Measurements from ENCODE around the gene LMO4.

LMO4 gene

DNA sequence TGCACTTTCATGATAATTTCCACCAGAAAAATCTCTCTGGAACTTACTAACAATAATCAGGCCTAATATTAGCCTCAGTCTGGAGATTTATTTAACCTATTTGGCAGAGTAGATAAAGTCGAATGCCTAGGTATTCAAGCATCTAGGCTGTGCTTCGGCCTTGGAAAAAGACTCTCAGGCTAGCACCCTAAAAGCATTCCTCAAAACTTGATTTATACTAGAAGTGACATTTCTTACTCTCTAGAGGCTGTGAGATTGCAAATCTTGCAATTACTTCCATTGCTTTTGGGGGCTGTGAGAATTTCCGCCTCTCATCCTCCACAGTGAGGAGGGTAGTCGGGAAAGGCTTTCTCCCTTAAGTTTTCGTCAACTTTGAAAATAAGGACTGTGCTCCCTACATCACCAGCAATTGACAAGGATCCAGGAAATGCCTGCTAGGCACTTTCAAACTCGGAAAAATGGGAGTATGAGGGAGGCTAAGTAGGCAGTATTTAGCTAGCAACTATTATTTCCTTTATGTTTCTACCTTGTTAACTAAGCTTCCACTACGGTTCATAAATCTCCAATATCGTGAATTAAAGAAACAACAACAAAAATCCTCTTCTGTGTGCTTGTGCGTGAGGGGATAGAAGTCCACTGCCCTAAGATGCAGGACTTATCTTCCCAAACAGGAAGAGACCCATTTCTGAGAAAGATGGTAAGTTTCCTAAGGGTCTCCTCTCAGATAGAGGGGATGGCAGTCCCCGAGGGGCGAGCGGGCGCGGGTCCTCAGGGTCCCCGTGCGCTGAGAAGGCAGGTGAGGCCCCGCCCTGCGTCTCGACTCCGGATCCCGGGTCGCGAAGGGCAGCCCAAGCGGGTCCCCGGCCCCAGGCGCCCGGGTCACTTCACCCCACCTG lies 1.1 kb upstream of the LMO4 start:
- H3K27ac ChIP-seq (ENCODE audit: low read depth, low read length), result peak overlapping the region; percentile 89
- peaks cover 4 to 37% (median 32%) of the 10 kb centered on the region in 5 donors for H3K4me1 ChIP-seq (ENCODE audit: control insufficient read depth in 5 of 5, insufficient read depth in 5 of 5, low read length in 5 of 5)
- H3K9ac ChIP-seq (ENCODE audit: low read length in 5 of 5), result peak overlapping the region; percentile 57 to 97 (median 93)
- H3K9me3 ChIP-seq (ENCODE audit: control insufficient read depth in 5 of 5, low read length in 5 of 5), result no peaks in the 10 kb centered on the region
- peak overlapping the region; percentile 64 to 88 (median 76) for H3K4me3 ChIP-seq (ENCODE audit: low read depth in 1 of 5, low read length in 5 of 5)
- no peaks in the 10 kb centered on the region for H3K27me3 ChIP-seq (ENCODE audit: control insufficient read depth in 5 of 5, insufficient read depth in 4 of 5, low read length in 5 of 5)
- H3K36me3 ChIP-seq (ENCODE audit: control insufficient read depth in 5 of 5, insufficient read depth in 5 of 5, low read length in 5 of 5), result no peaks in the 10 kb centered on the region

DNA sequence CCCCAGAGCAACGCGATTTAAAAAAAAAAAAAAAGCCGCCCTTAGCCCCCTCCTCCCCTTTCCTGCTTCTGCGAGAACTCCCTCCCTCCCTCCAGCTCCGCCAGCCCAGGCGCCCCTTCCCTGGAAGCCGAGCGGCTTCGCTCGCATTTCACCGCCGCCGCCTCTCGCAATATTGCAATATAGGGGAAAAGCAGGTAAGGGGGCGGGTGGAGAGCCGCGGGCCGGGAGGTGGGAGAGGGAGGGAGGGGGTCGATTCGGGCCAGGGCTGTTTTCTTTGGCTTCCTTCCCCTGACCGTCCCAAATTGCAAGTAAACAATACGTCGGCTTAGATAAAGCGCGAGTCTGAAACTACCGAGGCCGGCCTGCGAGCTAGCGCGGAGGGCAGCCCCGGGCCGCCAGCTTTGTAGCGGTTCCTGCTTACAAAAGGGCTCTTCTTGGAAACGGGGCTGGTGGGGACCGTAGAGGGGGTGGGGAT lies 408 bp downstream of the LMO4 start:
- Histone ChIP-seq H3K27me3 (ENCODE audit: control insufficient read depth in 5 of 5, insufficient read depth in 4 of 5, low read length in 5 of 5) (no peaks in the 10 kb centered on the region), H3K27ac (ENCODE audit: low read depth, low read length) (peak overlapping the region; percentile 91)

DNA sequence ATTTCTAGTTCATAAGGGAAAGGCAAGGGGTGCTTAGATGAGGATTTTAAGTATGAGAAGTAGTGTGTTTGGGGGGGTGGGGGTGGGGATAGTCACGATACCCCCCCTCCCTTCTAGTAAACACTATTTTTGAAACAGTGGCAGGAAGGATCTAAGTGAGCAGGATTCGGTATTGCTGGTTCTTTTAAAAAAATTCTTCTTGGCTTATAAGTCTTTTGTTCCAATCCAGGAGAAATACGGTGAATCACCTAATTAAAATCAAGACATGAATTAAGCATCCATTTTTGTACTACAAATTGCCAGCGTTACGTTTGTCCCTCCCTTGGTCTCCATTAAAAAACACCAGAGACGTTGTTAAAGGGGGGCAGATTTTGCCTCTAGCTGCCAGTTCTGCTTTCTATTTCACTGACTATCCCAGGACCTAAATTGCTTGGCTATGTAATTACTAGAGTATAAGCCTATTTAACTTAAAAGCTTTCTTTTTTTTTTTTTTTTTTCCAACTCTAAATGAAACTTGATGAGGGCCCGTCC lies 911 bp downstream of the LMO4 start:
- H3K36me3 ChIP-seq (ENCODE audit: control insufficient read depth in 5 of 5, insufficient read depth in 5 of 5, low read length in 5 of 5), result no peaks in the 10 kb centered on the region
- no peaks in the 10 kb centered on the region for H3K9me3 ChIP-seq (ENCODE audit: control insufficient read depth in 5 of 5, low read length in 5 of 5)
- peaks cover 8 to 54% (median 51%) of the 10 kb centered on the region in 5 donors for H3K4me1 ChIP-seq (ENCODE audit: control insufficient read depth in 5 of 5, insufficient read depth in 5 of 5, low read length in 5 of 5)
- H3K9ac ChIP-seq (ENCODE audit: low read length in 5 of 5), result peak overlapping the region; percentile 65 to 85 (median 81)
- H3K27me3 ChIP-seq (ENCODE audit: control insufficient read depth in 5 of 5, insufficient read depth in 4 of 5, low read length in 5 of 5), result no peaks in the 10 kb centered on the region
- peak overlapping the region; percentile 91 for H3K27ac ChIP-seq (ENCODE audit: low read depth, low read length)
- H3K4me3 ChIP-seq (ENCODE audit: low read depth in 1 of 5, low read length in 5 of 5), result peak overlapping the region; percentile 76 to 93 (median 88)

More for the DNA sequence above, 408 bp downstream of the LMO4 start:
- Histone ChIP-seq H3K4me1 (ENCODE audit: control insufficient read depth in 5 of 5, insufficient read depth in 5 of 5, low read length in 5 of 5) (peaks cover 7 to 49% (median 46%) of the 10 kb centered on the region in 5 donors), H3K4me3 (ENCODE audit: low read depth in 1 of 5, low read length in 5 of 5) (peak overlapping the region; percentile 76 to 93 (median 88)), H3K36me3 (ENCODE audit: control insufficient read depth in 5 of 5, insufficient read depth in 5 of 5, low read length in 5 of 5) (no peaks in the 10 kb centered on the region), H3K9ac (ENCODE audit: low read length in 5 of 5) (peak overlapping the region; percentile 65 to 85 (median 81)), H3K9me3 (ENCODE audit: control insufficient read depth in 5 of 5, low read length in 5 of 5) (no peaks in the 10 kb centered on the region)

DNA sequence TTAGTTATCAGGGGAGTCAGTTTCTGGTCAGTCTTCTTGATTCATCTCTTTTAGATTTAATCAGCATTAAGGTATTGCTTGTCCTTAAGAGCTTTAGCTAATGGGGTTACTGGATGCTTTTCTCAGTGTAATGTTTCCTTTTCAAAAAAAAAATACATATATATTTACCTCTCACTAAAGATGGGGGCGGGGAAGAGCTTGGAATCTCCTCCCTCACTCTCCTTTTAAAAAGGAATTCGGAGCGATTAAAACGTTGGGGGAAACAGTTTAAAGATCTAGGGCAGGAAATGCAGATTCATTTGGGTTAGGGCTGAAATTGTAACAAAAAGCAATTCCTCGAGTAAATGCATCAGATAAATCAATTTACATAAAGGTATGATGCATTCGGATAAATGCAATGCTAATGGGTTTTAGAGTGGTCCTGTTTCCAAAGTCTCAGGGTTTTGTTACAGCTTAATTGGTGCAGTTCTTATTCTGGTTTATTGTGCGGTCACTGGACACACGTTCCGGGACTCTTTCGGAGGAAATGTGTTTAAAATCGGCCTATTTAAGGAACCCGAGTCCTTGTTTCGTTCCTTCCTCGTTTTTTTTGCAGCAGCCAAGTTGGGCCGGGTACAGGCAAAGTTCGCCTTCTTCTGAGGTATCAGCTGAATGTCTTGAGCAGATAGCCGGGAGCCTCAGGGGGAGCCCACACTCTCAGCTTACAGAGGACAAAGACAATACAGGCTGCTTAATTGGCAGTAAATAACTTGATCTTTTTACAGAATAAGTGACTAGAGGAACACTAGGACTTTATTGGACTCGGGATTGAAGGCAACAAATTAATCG lies 1.6 kb downstream of the LMO4 start:
- Histone ChIP-seq H3K36me3 (ENCODE audit: control insufficient read depth in 5 of 5, insufficient read depth in 5 of 5, low read length in 5 of 5) (no peaks in the 10 kb centered on the region), H3K9me3 (ENCODE audit: control insufficient read depth in 5 of 5, low read length in 5 of 5) (no peaks in the 10 kb centered on the region), H3K4me1 (ENCODE audit: control insufficient read depth in 5 of 5, insufficient read depth in 5 of 5, low read length in 5 of 5) (peaks cover 8 to 56% (median 53%) of the 10 kb centered on the region in 5 donors), H3K27me3 (ENCODE audit: control insufficient read depth in 5 of 5, insufficient read depth in 4 of 5, low read length in 5 of 5) (no peaks in the 10 kb centered on the region), H3K27ac (ENCODE audit: low read depth, low read length) (peak overlapping the region; percentile 91), H3K9ac (ENCODE audit: low read length in 5 of 5) (peak overlapping the region; percentile 65 to 85 (median 81)), H3K4me3 (ENCODE audit: low read depth in 1 of 5, low read length in 5 of 5) (peak overlapping the region; percentile 76 to 93 (median 88))

DNA sequence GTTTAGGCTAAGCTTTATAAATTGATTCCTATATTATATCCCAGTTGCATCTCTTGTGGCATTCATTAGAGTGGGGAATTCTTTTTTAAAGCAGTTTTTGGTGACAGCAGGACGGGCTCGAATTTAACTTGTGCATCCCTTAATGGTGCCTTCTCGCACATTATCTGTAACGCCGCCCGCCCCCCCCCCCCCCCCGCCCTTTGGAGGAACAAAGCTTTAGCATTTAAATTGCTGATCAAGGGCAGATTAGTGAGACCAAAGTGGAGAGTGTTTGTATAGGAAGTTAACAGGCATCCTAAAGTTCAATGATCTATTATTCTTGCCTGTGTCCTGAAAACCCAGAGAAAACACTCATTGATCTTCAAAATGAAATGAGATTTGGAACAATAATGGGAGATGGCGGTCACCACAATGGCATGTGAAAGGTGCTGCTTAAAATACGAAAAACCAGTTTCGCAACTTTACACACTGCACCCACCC lies 2.2 kb downstream of the LMO4 start:
- H3K36me3 ChIP-seq (ENCODE audit: control insufficient read depth in 5 of 5, insufficient read depth in 5 of 5, low read length in 5 of 5), result no peaks in the 10 kb centered on the region
- H3K9me3 ChIP-seq (ENCODE audit: control insufficient read depth in 5 of 5, low read length in 5 of 5), result no peaks in the 10 kb centered on the region
- H3K4me3 ChIP-seq (ENCODE audit: low read depth in 1 of 5, low read length in 5 of 5), result peak overlapping the region; percentile 76 to 93 (median 88)
- peak overlapping the region; percentile 91 for H3K27ac ChIP-seq (ENCODE audit: low read depth, low read length)
- no peaks in the 10 kb centered on the region for H3K27me3 ChIP-seq (ENCODE audit: control insufficient read depth in 5 of 5, insufficient read depth in 4 of 5, low read length in 5 of 5)
- peaks cover 8 to 60% (median 58%) of the 10 kb centered on the region in 5 donors for H3K4me1 ChIP-seq (ENCODE audit: control insufficient read depth in 5 of 5, insufficient read depth in 5 of 5, low read length in 5 of 5)
- peak overlapping the region in 4 of 5 donors; percentile 65 to 85 (median 82) for H3K9ac ChIP-seq (ENCODE audit: low read length in 5 of 5)

DNA sequence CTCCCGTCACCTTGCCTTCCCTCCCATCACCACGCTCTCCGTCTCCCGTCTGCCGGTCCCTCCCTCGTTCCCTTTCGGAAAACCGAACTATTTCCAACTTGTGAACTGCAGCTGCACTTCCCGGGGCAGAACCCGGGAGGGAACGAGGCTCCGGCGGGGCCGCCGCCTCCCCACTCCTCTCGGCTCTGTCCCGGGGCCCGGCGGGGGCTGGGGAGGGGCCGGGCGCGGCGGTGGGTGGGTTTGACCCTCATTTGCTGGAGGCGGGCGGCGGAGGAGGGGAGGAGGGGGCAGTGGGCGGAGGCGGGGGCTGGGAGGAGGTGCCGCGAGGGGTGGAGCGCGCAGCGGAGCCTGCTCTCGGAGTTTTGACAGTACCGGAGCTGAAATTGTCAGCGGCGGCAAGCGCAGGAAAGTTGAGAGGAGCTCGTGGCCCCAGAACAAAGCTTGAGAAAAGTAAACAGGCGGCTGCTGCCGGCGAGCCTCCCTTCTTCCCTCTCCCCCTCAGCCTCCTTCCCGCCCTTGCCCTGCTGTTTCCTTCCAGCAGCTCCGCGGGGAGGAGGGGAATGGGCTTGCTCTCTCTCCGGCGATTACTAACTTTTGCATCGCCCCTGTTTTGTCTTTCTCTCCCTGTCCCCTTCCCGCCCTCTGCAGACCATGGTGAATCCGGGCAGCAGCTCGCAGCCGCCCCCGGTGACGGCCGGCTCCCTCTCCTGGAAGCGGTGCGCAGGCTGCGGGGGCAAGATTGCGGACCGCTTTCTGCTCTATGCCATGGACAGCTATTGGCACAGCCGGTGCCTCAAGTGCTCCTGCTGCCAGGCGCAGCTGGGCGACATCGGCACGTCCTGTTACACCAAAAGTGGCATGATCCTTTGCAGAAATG lies 2.9 kb downstream of the LMO4 start:
- no peaks in the 10 kb centered on the region for H3K36me3 ChIP-seq (ENCODE audit: control insufficient read depth in 5 of 5, insufficient read depth in 5 of 5, low read length in 5 of 5)
- H3K27ac ChIP-seq (ENCODE audit: low read depth, low read length), result peak overlapping the region; percentile 73
- H3K4me1 ChIP-seq (ENCODE audit: control insufficient read depth in 5 of 5, insufficient read depth in 5 of 5, low read length in 5 of 5), result peaks cover 10 to 67% (median 65%) of the 10 kb centered on the region in 5 donors
- H3K27me3 ChIP-seq (ENCODE audit: control insufficient read depth in 5 of 5, insufficient read depth in 4 of 5, low read length in 5 of 5), result no peaks in the 10 kb centered on the region
- H3K9ac ChIP-seq (ENCODE audit: low read length in 5 of 5), result peak overlapping the region in 4 of 5 donors; percentile 56 to 80 (median 74)
- no peaks in the 10 kb centered on the region for H3K9me3 ChIP-seq (ENCODE audit: control insufficient read depth in 5 of 5, low read length in 5 of 5)
- H3K4me3 ChIP-seq (ENCODE audit: low read depth in 1 of 5, low read length in 5 of 5), result peak overlapping the region; percentile 85 to 95 (median 89)

DNA sequence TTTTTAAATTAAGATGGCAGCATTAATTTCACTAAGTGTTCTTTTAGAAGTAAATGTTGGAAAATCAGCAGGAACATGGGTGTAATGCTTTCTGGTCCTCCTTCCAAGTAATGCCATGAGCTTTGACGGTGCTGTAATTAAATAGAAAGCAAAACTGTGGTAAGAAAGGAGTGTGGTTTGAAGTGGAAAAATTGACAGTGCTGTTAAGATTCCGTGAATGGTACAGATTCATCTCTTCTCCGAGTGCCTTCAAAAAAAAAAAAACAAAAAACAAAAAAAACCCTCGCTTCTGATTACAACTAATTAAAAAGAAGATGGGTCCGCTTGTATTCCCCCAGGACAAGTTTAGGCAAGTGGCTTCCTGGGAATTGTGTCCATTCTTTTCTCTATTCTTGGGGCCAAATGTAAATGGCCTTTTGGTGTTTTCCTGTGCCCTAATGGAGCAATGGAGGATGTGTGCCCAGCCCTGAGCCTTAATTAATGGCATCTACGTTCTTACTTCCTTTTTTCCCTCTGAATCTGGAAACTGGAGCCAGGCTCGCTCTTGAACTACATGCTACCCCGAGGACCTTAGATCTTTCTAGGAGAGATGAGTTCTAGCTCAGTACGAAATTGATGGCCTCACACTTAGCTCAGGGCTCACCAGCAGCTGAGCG lies 5.1 kb downstream of the LMO4 start:
- Histone ChIP-seq H3K9ac (ENCODE audit: low read length in 5 of 5) (peak overlapping the region in 2 of 5 donors; percentile 20 to 70), H3K27me3 (ENCODE audit: control insufficient read depth in 5 of 5, insufficient read depth in 4 of 5, low read length in 5 of 5) (no peaks in the 10 kb centered on the region), H3K4me1 (ENCODE audit: control insufficient read depth in 5 of 5, insufficient read depth in 5 of 5, low read length in 5 of 5) (peaks cover 10 to 72% (median 66%) of the 10 kb centered on the region in 5 donors), H3K9me3 (ENCODE audit: control insufficient read depth in 5 of 5, low read length in 5 of 5) (no peaks in the 10 kb centered on the region), H3K4me3 (ENCODE audit: low read depth in 1 of 5, low read length in 5 of 5) (peak overlapping the region; percentile 68 to 79 (median 71)), H3K36me3 (ENCODE audit: control insufficient read depth in 5 of 5, insufficient read depth in 5 of 5, low read length in 5 of 5) (peaks cover 0 to 8% (median 3%) of the 10 kb centered on the region in 5 donors), H3K27ac (ENCODE audit: low read depth, low read length) (peak overlapping the region; percentile 73)

DNA sequence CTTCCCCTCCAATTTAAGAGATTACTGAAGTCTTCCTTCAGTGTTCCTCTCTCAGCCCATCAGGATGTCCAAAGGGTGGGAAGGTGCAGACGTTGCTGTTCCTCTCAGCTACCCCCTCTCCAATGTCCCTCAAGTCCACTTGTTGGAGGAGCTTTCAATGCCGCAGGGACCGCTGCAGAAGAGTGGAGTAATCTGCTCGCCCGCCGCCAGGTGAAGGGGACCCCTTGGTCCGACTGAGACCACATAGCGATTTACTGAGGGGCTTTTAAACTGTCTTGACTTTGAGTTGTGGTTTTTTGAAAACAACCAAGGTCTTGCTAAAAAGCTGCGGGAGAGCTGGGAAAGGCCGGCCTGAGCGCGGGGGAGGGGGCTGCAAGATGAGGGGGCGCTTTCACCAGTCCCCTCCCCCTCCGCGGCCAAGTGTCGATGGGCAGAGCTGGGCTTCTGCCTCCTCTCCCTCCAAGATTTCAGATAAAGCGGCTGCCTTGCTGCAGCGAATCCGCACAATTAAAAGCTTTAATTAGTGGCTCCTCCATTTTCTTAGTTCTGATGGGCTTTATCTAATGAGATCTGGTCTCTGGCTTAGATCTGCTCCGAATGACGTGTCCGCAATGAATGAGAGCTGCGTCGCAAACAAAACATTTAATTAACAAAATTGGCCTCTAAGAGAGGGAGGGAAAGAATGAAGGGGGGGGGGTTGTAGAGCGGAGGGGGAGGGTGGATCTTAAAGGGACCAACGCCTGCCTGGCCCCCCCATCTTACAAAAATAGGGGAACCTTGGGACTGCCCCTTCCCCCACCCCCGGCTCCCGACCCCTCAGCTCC lies 5.9 kb downstream of the LMO4 start:
- peak overlapping the region; percentile 68 to 79 (median 71) for H3K4me3 ChIP-seq (ENCODE audit: low read depth in 1 of 5, low read length in 5 of 5)
- H3K4me1 ChIP-seq (ENCODE audit: control insufficient read depth in 5 of 5, insufficient read depth in 5 of 5, low read length in 5 of 5), result peaks cover 10 to 72% (median 66%) of the 10 kb centered on the region in 5 donors
- no peaks in the 10 kb centered on the region for H3K27me3 ChIP-seq (ENCODE audit: control insufficient read depth in 5 of 5, insufficient read depth in 4 of 5, low read length in 5 of 5)
- peak overlapping the region in 4 of 5 donors; percentile 42 to 70 (median 56) for H3K9ac ChIP-seq (ENCODE audit: low read length in 5 of 5)
- peak overlapping the region; percentile 73 for H3K27ac ChIP-seq (ENCODE audit: low read depth, low read length)
- H3K36me3 ChIP-seq (ENCODE audit: control insufficient read depth in 5 of 5, insufficient read depth in 5 of 5, low read length in 5 of 5), result peaks cover 1 to 14% (median 5%) of the 10 kb centered on the region in 5 donors
- H3K9me3 ChIP-seq (ENCODE audit: control insufficient read depth in 5 of 5, low read length in 5 of 5), result no peaks in the 10 kb centered on the region
